Right lobe of liver (tissue), 4 donors: ENCODE results near the gene PTGR2.

Source experiments
- CTCF ChIP-seq, 4 donors: fragments of 200-600 bp in 3 of 4; fragments of 450-650 bp in 1 of 4; IDR thresholded peaks; one replicate each; pipeline versions ENCODE4 v1.5.1 to v1.8.0; 2016 to 2022; ENCODE audit warnings: antibody characterized with exemption in 4 of 4, mild to moderate bottlenecking in 2 of 4
- POLR2A ChIP-seq: fragments of 450-650 bp; IDR thresholded peaks from one replicate; pipeline ENCODE4 v1.6.1; 2017; ENCODE audit warnings: antibody characterized with exemption, mild to moderate bottlenecking
- donor health status: DM: no; HTN: no; CAD: no.
- donor health status: DM: no; HTN: no; CAD: no.
- donor health status: DM: no; HTN: yes; CAD: no.

GRCh38 chr14:73909681-73910080 is 58.0 kb downstream of the PTGR2 start:
- TF ChIP-seq CTCF (IDR thresholded peaks at IDR 0.05) (no peak), POLR2A (no peak)
